HG03064 (cell line): ENCODE results near the gene DHRS9.
"Not testable (repeated sequence)": the region's sequence is repeated elsewhere in the genome, so short reads cannot be mapped to it uniquely, and the experiment has no call there.

Experiments used
- ATAC-seq: cut with Tn5 transposase; IDR thresholded peaks from one replicate; pipeline ENCODE4 v1.9.1; 2021; ENCODE audit warnings: low read depth; ENCODE audit not compliant: unreplicated experiment

Gene DHRS9

GRCh38 chr2:169119851-169120250 lies 50.5 kb downstream of the DHRS9 start:
- ATAC-seq, result no peak

- no peak for ATAC-seq
Measured at GRCh38 chr2:169129703-169130243, 60.4 kb downstream of the DHRS9 start.

GRCh38 chr2:169131587-169132512 lies 62.5 kb downstream of the DHRS9 start:
- ATAC-seq, result no peak

- not testable (repeated sequence) for ATAC-seq
Measured at GRCh38 chr2:169134272-169134671, 64.9 kb downstream of the DHRS9 start.

GRCh38 chr2:169136428-169136827 lies 67.1 kb downstream of the DHRS9 start:
- not testable (repeated sequence) for ATAC-seq

- no peak for ATAC-seq
Measured at GRCh38 chr2:169136885-169137534, 67.6 kb downstream of the DHRS9 start.

- no peak for ATAC-seq
Measured at GRCh38 chr2:169137924-169138323, 68.6 kb downstream of the DHRS9 start.

- ATAC-seq, result no peak
Measured at GRCh38 chr2:169139145-169139544, 69.8 kb downstream of the DHRS9 start.

- ATAC-seq, result no peak
Measured at GRCh38 chr2:169139993-169140767, 70.8 kb downstream of the DHRS9 start.

GRCh38 chr2:169141713-169142352 lies 72.5 kb downstream of the DHRS9 start:
- ATAC-seq, result peak; percentile 70

- no peak for ATAC-seq
Measured at GRCh38 chr2:169143998-169144397, 74.6 kb downstream of the DHRS9 start.
